Stomach smooth muscle (tissue), 2 donors: Measurements from ENCODE around the gene ARAP1.

ENCODE experiments used
- H3K27ac ChIP-seq: one replicate; pipeline ENCODE4 v1.7.0; 2013; ENCODE audit warnings: mild to moderate bottlenecking, low read length, inconsistent platforms
- H3K27me3 ChIP-seq, 2 donors: one replicate each; pipeline ENCODE4 v1.7.0; 2013; ENCODE audit warnings: low read length in 2 of 2; ENCODE audit not compliant: insufficient read depth in 2 of 2, control insufficient read depth in 1 of 2
- H3K36me3 ChIP-seq, 2 donors: one replicate each; pipeline ENCODE4 v1.7.0; 2013; ENCODE audit warnings: low read length in 2 of 2; ENCODE audit not compliant: control insufficient read depth in 2 of 2, insufficient read depth in 2 of 2
- H3K4me1 ChIP-seq: one replicate; pipeline ENCODE4 v1.7.0; 2013; ENCODE audit warnings: low read length; ENCODE audit not compliant: control insufficient read depth, insufficient read depth
- H3K4me3 ChIP-seq, 2 donors: one replicate each; pipeline ENCODE4 v1.7.0; 2013; ENCODE audit warnings: low read length in 2 of 2
- H3K9ac ChIP-seq, 2 donors: one replicate each; pipeline ENCODE4 v1.7.0; 2013; ENCODE audit warnings: low read length in 2 of 2, mild to moderate bottlenecking in 1 of 2
- H3K9me3 ChIP-seq, 2 donors: one replicate each; pipeline ENCODE4 v1.7.0; 2013; ENCODE audit warnings: low read length in 2 of 2; ENCODE audit not compliant: control insufficient read depth in 2 of 2
- donor health status: healthy.
- donor health status: Pancreatic carcinoma.

Gene ARAP1

GRCh38 chr11:72759468-72759985, 7.3 kb upstream of the ARAP1 start:
- Histone ChIP-seq H3K9ac (no peak overlapping the region), H3K27me3 (no peaks in the 10 kb centered on the region), H3K9me3 (no peaks in the 10 kb centered on the region), H3K27ac (no peak overlapping the region), H3K4me1 (no peaks in the 10 kb centered on the region), H3K4me3 (no peak overlapping the region), H3K36me3 (peaks cover 11 to 16% of the 10 kb centered on the region in 2 donors)

GRCh38 chr11:72758690-72759389, 6.6 kb upstream of the ARAP1 start:
- Histone ChIP-seq H3K4me3 (no peak overlapping the region), H3K4me1 (no peaks in the 10 kb centered on the region), H3K27ac (no peak overlapping the region), H3K9ac (no peak overlapping the region), H3K36me3 (peaks cover 11 to 16% of the 10 kb centered on the region in 2 donors), H3K27me3 (no peaks in the 10 kb centered on the region), H3K9me3 (no peaks in the 10 kb centered on the region)

GRCh38 chr11:72758304-72758689, 6.1 kb upstream of the ARAP1 start:
- Histone ChIP-seq H3K4me1 (no peaks in the 10 kb centered on the region), H3K9me3 (no peaks in the 10 kb centered on the region), H3K36me3 (peaks cover 11 to 16% of the 10 kb centered on the region in 2 donors), H3K4me3 (no peak overlapping the region), H3K27ac (no peak overlapping the region), H3K27me3 (no peaks in the 10 kb centered on the region), H3K9ac (no peak overlapping the region)

GRCh38 chr11:72755713-72756285, 3.6 kb upstream of the ARAP1 start:
- no peak overlapping the region for H3K27ac ChIP-seq
- no peaks in the 10 kb centered on the region for H3K27me3 ChIP-seq
- H3K9ac ChIP-seq, result no peak overlapping the region
- H3K4me1 ChIP-seq, result peaks cover 16% of the 10 kb centered on the region
- no peaks in the 10 kb centered on the region for H3K9me3 ChIP-seq
- H3K4me3 ChIP-seq, result no peak overlapping the region
- H3K36me3 ChIP-seq, result peaks cover 11 to 16% of the 10 kb centered on the region in 2 donors

- H3K9ac ChIP-seq, result no peak overlapping the region
- peaks cover 11 to 16% of the 10 kb centered on the region in 2 donors for H3K36me3 ChIP-seq
- H3K9me3 ChIP-seq, result no peaks in the 10 kb centered on the region
- no peak overlapping the region for H3K4me3 ChIP-seq
- H3K27ac ChIP-seq, result no peak overlapping the region
- H3K27me3 ChIP-seq, result no peaks in the 10 kb centered on the region
- H3K4me1 ChIP-seq, result peaks cover 16% of the 10 kb centered on the region
These were observed 2.4 kb upstream of the ARAP1 start for GRCh38 chr11:72754544-72755155.

- Histone ChIP-seq H3K27me3 (no peaks in the 10 kb centered on the region), H3K9me3 (no peaks in the 10 kb centered on the region), H3K4me1 (peaks cover 16% of the 10 kb centered on the region), H3K27ac (no peak overlapping the region), H3K4me3 (no peak overlapping the region), H3K36me3 (peaks cover 11 to 16% of the 10 kb centered on the region in 2 donors), H3K9ac (no peak overlapping the region)
These were observed 1.9 kb upstream of the ARAP1 start for GRCh38 chr11:72754149-72754543.

GRCh38 chr11:72753341-72754148, 1.3 kb upstream of the ARAP1 start:
- H3K36me3 ChIP-seq, result peaks cover 6 to 12% of the 10 kb centered on the region in 2 donors
- no peak overlapping the region for H3K4me3 ChIP-seq
- H3K9me3 ChIP-seq, result no peaks in the 10 kb centered on the region
- no peaks in the 10 kb centered on the region for H3K27me3 ChIP-seq
- H3K27ac ChIP-seq, result no peak overlapping the region
- H3K9ac ChIP-seq, result no peak overlapping the region
- peaks cover 16% of the 10 kb centered on the region for H3K4me1 ChIP-seq

- Histone ChIP-seq H3K9ac (peak overlapping the region; percentile 54 to 64), H3K27me3 (no peaks in the 10 kb centered on the region), H3K4me3 (peak overlapping the region; percentile 72 to 78), H3K4me1 (peaks cover 16% of the 10 kb centered on the region), H3K27ac (no peak overlapping the region), H3K36me3 (peaks cover 0 to 3% of the 10 kb centered on the region in 2 donors), H3K9me3 (no peaks in the 10 kb centered on the region)
These were observed 806 bp downstream of the ARAP1 start for GRCh38 chr11:72751116-72752087.

- Histone ChIP-seq H3K9ac (no peak overlapping the region), H3K27ac (no peak overlapping the region), H3K36me3 (no peaks in the 10 kb centered on the region), H3K9me3 (no peaks in the 10 kb centered on the region), H3K27me3 (no peaks in the 10 kb centered on the region), H3K4me1 (peaks cover 19% of the 10 kb centered on the region), H3K4me3 (no peak overlapping the region)
These were observed 1.6 kb downstream of the ARAP1 start for GRCh38 chr11:72750556-72751115.
